ENCODE measurements around the gene CPNE7.

Gene CPNE7

GRCh38 chr16:89540557-89540956 is 35.0 kb upstream of the CPNE7 start:
- H3K9me3 ChIP-seq (ENCODE audit: control insufficient read depth, insufficient read depth, low read length), result no peaks in the 10 kb centered on the region
- no peak overlapping the region for H3K27ac ChIP-seq (ENCODE audit: low read depth, low read length)
- no peaks in the 10 kb centered on the region for H3K9me2 ChIP-seq (replicated peaks; ENCODE audit: control insufficient read depth, low read length)
- TF ChIP-seq, protein P1, sequence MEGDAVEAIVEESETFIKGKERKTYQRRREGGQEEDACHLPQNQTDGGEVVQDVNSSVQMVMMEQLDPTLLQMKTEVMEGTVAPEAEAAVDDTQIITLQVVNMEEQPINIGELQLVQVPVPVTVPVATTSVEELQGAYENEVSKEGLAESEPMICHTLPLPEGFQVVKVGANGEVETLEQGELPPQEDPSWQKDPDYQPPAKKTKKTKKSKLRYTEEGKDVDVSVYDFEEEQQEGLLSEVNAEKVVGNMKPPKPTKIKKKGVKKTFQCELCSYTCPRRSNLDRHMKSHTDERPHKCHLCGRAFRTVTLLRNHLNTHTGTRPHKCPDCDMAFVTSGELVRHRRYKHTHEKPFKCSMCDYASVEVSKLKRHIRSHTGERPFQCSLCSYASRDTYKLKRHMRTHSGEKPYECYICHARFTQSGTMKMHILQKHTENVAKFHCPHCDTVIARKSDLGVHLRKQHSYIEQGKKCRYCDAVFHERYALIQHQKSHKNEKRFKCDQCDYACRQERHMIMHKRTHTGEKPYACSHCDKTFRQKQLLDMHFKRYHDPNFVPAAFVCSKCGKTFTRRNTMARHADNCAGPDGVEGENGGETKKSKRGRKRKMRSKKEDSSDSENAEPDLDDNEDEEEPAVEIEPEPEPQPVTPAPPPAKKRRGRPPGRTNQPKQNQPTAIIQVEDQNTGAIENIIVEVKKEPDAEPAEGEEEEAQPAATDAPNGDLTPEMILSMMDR (IDR thresholded peaks at IDR 0.05; ENCODE audit: low read depth, low read length, poor library complexity, severe bottlenecking), result no peak
- no peak for TF ChIP-seq EZH2phosphoT487 (IDR thresholded peaks at IDR 0.05; ENCODE audit: borderline replicate concordance, low read length)
- no peaks in the 10 kb centered on the region for H3K27me3 ChIP-seq (ENCODE audit: control insufficient read depth, low read length)
- no peak overlapping the region for H3K4me3 ChIP-seq (ENCODE audit: low read length)
- no peak overlapping the region for H3K4me2 ChIP-seq (ENCODE audit: low read length)
- no peaks in the 10 kb centered on the region for H4K20me1 ChIP-seq (ENCODE audit: control insufficient read depth, insufficient read depth, low read depth, low read length)
- H3K4me1 ChIP-seq (ENCODE audit: control insufficient read depth, low read length), result no peaks in the 10 kb centered on the region
- H3F3A ChIP-seq (ENCODE audit: control insufficient read depth, insufficient read depth), result no peaks in the 10 kb centered on the region
- H3K79me2 ChIP-seq (ENCODE audit: control insufficient read depth, low read length), result peaks cover 7% of the 10 kb centered on the region
- peaks cover 36% of the 10 kb centered on the region for H3K36me3 ChIP-seq (ENCODE audit: control insufficient read depth, low read length)

GRCh38 chr16:89541792-89542191 is 33.8 kb upstream of the CPNE7 start:
- H3F3A ChIP-seq (ENCODE audit: control insufficient read depth, insufficient read depth), result no peaks in the 10 kb centered on the region
- no peak overlapping the region for H3K4me2 ChIP-seq (ENCODE audit: low read length)
- H3K9me3 ChIP-seq (ENCODE audit: control insufficient read depth, insufficient read depth, low read length), result no peaks in the 10 kb centered on the region
- H3K36me3 ChIP-seq (ENCODE audit: control insufficient read depth, low read length), result peaks cover 36% of the 10 kb centered on the region
- no peaks in the 10 kb centered on the region for H3K4me1 ChIP-seq (ENCODE audit: control insufficient read depth, low read length)
- no peaks in the 10 kb centered on the region for H4K20me1 ChIP-seq (ENCODE audit: control insufficient read depth, insufficient read depth, low read depth, low read length)
- TF ChIP-seq, protein P1 (IDR thresholded peaks at IDR 0.05; ENCODE audit: low read depth, low read length, poor library complexity, severe bottlenecking), result no peak
- TF ChIP-seq EZH2phosphoT487 (IDR thresholded peaks at IDR 0.05; ENCODE audit: borderline replicate concordance, low read length), result no peak
- no peaks in the 10 kb centered on the region for H3K27me3 ChIP-seq (ENCODE audit: control insufficient read depth, low read length)
- no peak overlapping the region for H3K4me3 ChIP-seq (ENCODE audit: low read length)
- no peaks in the 10 kb centered on the region for H3K9me2 ChIP-seq (replicated peaks; ENCODE audit: control insufficient read depth, low read length)
- peaks cover under 1% of the 10 kb centered on the region for H3K79me2 ChIP-seq (ENCODE audit: control insufficient read depth, low read length)
- H3K27ac ChIP-seq (ENCODE audit: low read depth, low read length), result no peak overlapping the region

GRCh38 chr16:89544113-89544512 is 31.4 kb upstream of the CPNE7 start:
- TF ChIP-seq EZH2phosphoT487 (IDR thresholded peaks at IDR 0.05; ENCODE audit: borderline replicate concordance, low read length), result no peak
- TF ChIP-seq, protein P1 (IDR thresholded peaks at IDR 0.05; ENCODE audit: low read depth, low read length, poor library complexity, severe bottlenecking), result no peak
- Histone ChIP-seq H3K79me2 (ENCODE audit: control insufficient read depth, low read length) (no peaks in the 10 kb centered on the region), H3K27ac (ENCODE audit: low read depth, low read length) (no peak overlapping the region), H3F3A (ENCODE audit: control insufficient read depth, insufficient read depth) (no peaks in the 10 kb centered on the region), H3K4me1 (ENCODE audit: control insufficient read depth, low read length) (peaks cover 5% of the 10 kb centered on the region), H3K4me3 (ENCODE audit: low read length) (no peak overlapping the region), H3K9me2 (replicated peaks; ENCODE audit: control insufficient read depth, low read length) (no peaks in the 10 kb centered on the region), H3K36me3 (ENCODE audit: control insufficient read depth, low read length) (peaks cover 34% of the 10 kb centered on the region), H3K27me3 (ENCODE audit: control insufficient read depth, low read length) (no peaks in the 10 kb centered on the region), H3K9me3 (ENCODE audit: control insufficient read depth, insufficient read depth, low read length) (no peaks in the 10 kb centered on the region), H4K20me1 (ENCODE audit: control insufficient read depth, insufficient read depth, low read depth, low read length) (no peaks in the 10 kb centered on the region), H3K4me2 (ENCODE audit: low read length) (no peak overlapping the region)

- Histone ChIP-seq H3F3A (ENCODE audit: control insufficient read depth, insufficient read depth) (no peaks in the 10 kb centered on the region), H3K9me3 (ENCODE audit: control insufficient read depth, insufficient read depth, low read length) (no peaks in the 10 kb centered on the region), H3K27ac (ENCODE audit: low read depth, low read length) (no peak overlapping the region), H4K20me1 (ENCODE audit: control insufficient read depth, insufficient read depth, low read depth, low read length) (no peaks in the 10 kb centered on the region), H3K9me2 (replicated peaks; ENCODE audit: control insufficient read depth, low read length) (no peaks in the 10 kb centered on the region), H3K4me1 (ENCODE audit: control insufficient read depth, low read length) (peaks cover 7% of the 10 kb centered on the region), H3K36me3 (ENCODE audit: control insufficient read depth, low read length) (peaks cover 39% of the 10 kb centered on the region), H3K27me3 (ENCODE audit: control insufficient read depth, low read length) (no peaks in the 10 kb centered on the region), H3K79me2 (ENCODE audit: control insufficient read depth, low read length) (no peaks in the 10 kb centered on the region), H3K4me2 (ENCODE audit: low read length) (no peak overlapping the region), H3K4me3 (ENCODE audit: low read length) (no peak overlapping the region)
- TF ChIP-seq, protein P1 (IDR thresholded peaks at IDR 0.05; ENCODE audit: low read depth, low read length, poor library complexity, severe bottlenecking), result no peak
- no peak for TF ChIP-seq EZH2phosphoT487 (IDR thresholded peaks at IDR 0.05; ENCODE audit: borderline replicate concordance, low read length)
These were observed 30.9 kb upstream of the CPNE7 start for GRCh38 chr16:89544713-89545043.

All from DOHH2 (cell line).